Activated naive CD4-positive, alpha-beta T cell treated with anti-CD3 and anti-CD28 coated beads, Interleukin-2, amount 50 U/mL, for 72 hours (primary cell): ENCODE data around the gene WDR64. TPM values are rescaled to one million over a fixed set of nuclear protein-coding genes. Genes with fewer than 3 reads are reported as not detected.
"Not testable (repeated sequence)": the region's sequence is repeated elsewhere in the genome, so short reads cannot be mapped to it uniquely, and the experiment has no call there.

Experiments
- ATAC-seq, 2 donors: fragments of 150-1000 bp; cut with Tn5 transposase; 2 replicates each; pipeline ENCODE4 v1.10.0; 2021; ENCODE audit warnings: mild to moderate bottlenecking in 2 of 2, moderate library complexity in 2 of 2
- DNase-seq, 2 donors: peaks; one replicate each; pipeline ENCODE4 v3.0.0; 2021 to 2022; ENCODE audit warnings: low spot score in 2 of 2
- H3K27ac Mint-ChIP-seq, 2 donors: one replicate each; pipeline ENCODE4 v1.8.0; 2022; ENCODE audit warnings: mild to moderate bottlenecking in 2 of 2, mixed read lengths in 2 of 2
- H3K36me3 Mint-ChIP-seq, 2 donors: one replicate each; pipeline ENCODE4 v1.8.0; 2022; ENCODE audit warnings: mixed read lengths in 2 of 2
- H3K9me3 Mint-ChIP-seq, 2 donors: one replicate each; pipeline ENCODE4 v1.8.0; 2022; ENCODE audit warnings: mixed read lengths in 2 of 2
- total RNA-seq, 2 donors: library from RNA; stranded (reverse); gene quantifications; one replicate each; pipeline ENCODE4 v1.2.3, GENCODE V29; 2022

Gene WDR64
- total RNA-seq, 2 donors from 2014 or later = not detected

DNA sequence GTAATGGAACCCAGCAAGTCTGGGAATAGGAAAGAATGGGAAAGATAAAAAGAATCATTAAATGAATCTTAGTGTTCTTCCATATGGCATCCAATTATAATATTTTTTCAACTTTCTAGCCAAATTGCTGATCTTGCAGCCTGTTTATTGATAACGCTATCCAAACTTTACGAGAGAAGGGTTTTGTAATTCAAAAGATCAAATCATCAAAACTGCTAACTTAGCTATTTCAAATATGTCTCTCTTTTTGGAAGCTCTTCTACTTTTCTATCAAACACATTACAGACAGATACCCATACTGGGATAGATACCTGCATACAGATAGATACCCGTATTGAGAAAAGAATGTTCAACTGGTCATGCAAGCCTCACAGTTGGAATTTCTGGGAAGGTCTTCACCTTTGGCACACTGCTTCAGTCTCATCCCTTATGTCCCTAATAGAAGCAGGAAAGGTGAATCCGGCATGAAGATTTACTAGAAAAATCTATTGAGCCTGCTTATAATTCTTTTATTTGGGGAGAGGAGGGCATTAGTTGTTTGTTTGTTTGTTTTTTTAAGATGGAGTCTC is 120.9 kb downstream of the WDR64 start:
- ATAC-seq (no peak), DNase-seq (no peak)
- Mint-ChIP-seq H3K27ac (no peak overlapping the region), H3K36me3 (no peaks in the 10 kb centered on the region), H3K9me3 (no peaks in the 10 kb centered on the region)

DNA sequence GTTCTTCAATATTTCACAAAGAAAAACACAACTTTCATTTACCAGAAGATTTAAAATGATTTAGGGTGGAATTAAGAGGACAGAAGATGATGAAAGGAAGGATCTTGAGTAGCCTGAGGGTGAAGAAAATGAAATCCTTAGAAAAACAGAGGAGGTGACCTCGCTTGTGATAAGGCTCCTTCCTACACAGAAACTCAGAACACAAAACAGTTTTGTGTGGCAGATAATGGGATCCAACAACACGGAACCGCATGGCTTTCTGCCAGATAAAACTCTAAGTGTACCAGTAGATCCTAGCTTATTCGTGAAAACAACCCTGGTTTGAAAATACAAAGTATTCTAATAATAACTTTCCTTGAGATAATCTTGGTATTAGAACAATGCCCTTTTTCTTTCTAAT is 121.9 kb downstream of the WDR64 start:
- H3K36me3 Mint-ChIP-seq = no peaks in the 10 kb centered on the region
- ATAC-seq (no peak), DNase-seq (no peak)
- no peak overlapping the region for H3K27ac Mint-ChIP-seq
- no peaks in the 10 kb centered on the region for H3K9me3 Mint-ChIP-seq

DNA sequence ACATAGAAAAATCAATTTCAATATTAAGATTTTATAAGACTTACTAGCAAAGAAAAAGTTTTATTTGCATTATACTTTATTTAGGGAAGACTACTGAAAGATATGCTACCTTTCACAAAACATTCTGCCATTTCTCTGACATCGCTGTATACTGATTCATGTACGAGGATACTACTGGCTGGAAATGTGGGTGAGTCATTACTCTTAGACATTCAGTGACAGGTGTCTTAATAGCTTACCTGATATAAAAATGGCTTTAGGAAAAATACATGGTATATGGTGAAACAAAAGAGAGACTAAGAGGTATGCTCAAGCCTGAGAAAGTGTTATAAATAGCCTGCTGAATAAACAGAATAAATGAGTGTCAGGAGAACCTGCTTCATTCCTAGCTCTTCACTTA is 122.9 kb downstream of the WDR64 start:
- ATAC-seq (no peak), DNase-seq (no peak)
- Mint-ChIP-seq H3K9me3 (no peaks in the 10 kb centered on the region), H3K27ac (no peak overlapping the region), H3K36me3 (no peaks in the 10 kb centered on the region)

DNA sequence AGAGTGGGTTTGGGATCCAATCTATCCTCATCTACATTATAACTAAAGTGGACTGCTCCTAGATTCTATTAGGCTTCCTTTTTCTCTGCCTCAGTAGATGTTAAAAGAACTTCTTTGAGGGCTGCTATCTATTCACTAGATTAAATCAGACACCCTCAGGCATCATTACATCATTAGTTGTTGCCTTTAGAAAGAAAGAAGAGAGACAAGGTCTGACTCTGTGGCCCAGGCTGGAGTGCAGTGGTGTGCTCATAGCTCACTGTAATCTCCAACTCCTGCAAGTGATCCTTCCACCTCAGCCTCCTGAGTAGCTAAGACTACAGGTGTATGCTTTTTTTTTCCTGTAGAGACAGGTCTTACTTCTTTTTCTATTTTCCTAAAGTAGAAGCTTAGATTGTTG is 124.8 kb downstream of the WDR64 start:
- no peaks in the 10 kb centered on the region for H3K36me3 Mint-ChIP-seq
- H3K27ac Mint-ChIP-seq = no peak overlapping the region
- H3K9me3 Mint-ChIP-seq = no peaks in the 10 kb centered on the region
- DNase-seq (no peak), ATAC-seq (no peak)

DNA sequence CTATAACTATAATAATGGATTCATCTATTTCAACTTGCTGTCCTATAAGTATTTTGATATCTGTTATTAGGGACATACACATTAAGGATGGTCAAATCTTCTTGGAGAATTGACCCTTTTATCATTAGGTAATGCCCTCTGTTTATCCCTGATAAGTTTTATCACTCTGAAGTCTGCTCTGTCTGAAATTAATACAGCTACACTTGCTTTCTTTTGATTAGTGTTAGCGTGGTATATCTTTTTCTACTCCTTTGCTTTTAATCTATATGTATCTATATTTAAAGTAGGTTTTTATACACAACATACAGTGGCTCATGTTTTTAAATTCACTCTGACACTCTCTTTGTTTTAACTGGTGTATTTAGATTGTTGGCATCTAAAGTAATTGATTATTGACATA is 126.0 kb downstream of the WDR64 start:
- no peak for ATAC-seq
- no peaks in the 10 kb centered on the region for H3K9me3 Mint-ChIP-seq
- H3K27ac Mint-ChIP-seq = no peak overlapping the region
- no peaks in the 10 kb centered on the region for H3K36me3 Mint-ChIP-seq
- DNase-seq = no peak

DNA sequence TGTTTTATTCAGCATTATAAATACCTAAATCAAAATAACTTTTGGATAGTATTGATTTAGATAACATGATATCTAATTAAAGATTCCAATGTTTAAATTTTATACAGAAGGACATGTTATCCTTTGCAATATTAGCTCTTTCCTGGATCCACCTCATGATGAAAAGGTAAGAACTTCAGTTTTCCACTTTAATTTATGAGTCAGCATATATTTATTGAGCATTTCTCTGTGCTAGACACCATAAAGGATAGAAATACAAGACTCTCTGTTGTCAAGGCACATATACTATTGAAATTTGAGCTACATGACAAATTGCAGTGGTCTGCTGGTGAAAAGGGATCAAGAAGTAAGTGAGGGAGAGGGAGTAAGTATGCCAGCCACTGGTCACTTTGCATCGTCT is 127.8 kb downstream of the WDR64 start:
- DNase-seq = no peak
- Mint-ChIP-seq H3K27ac (no peak overlapping the region), H3K36me3 (no peaks in the 10 kb centered on the region), H3K9me3 (no peaks in the 10 kb centered on the region)
- no peak for ATAC-seq

DNA sequence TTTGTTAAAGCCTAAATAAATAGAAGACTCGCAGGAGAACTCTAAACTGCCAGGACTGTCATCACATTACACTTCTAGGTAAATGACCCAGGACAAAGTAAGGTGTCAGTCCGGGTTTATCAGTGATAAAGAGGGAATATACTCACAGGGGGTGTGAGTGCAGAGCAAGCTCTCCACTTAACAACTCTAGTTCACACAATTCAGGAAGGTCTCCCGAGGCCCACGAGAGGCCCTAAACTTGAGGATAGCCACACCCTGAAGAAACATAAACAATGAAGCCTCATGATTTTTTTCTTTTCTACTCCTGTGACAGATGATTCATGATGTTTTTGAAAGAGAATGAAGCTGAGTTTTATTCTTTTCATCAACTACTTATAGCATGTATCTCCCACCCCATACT is 130.3 kb downstream of the WDR64 start:
- DNase-seq (no peak), ATAC-seq (no peak)
- H3K27ac Mint-ChIP-seq = no peak overlapping the region
- no peaks in the 10 kb centered on the region for H3K36me3 Mint-ChIP-seq
- H3K9me3 Mint-ChIP-seq = no peaks in the 10 kb centered on the region

DNA sequence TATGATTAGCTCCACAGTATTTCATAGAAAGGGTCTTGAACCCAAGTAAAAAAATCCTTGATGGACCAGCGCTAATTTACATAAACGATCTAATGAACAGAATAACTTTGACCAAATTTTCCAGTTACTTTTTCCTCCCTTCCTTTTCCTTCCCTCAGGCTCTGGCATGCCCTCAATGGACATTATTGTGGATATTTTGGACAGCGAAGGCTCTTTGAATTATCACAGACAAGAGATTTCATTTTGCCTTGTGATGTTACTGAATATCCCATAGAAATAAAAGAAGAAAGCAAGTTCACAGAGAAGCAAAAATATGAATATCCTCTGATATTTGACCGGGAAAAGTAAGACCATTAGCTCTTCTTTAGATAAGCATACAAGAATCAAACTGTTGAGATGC is 135.6 kb downstream of the WDR64 start:
- Mint-ChIP-seq H3K9me3 (peaks cover 0 to 6% of the 10 kb centered on the region in 2 donors), H3K27ac (no peak overlapping the region), H3K36me3 (no peaks in the 10 kb centered on the region)
- no peak for DNase-seq
- no peak for ATAC-seq

DNA sequence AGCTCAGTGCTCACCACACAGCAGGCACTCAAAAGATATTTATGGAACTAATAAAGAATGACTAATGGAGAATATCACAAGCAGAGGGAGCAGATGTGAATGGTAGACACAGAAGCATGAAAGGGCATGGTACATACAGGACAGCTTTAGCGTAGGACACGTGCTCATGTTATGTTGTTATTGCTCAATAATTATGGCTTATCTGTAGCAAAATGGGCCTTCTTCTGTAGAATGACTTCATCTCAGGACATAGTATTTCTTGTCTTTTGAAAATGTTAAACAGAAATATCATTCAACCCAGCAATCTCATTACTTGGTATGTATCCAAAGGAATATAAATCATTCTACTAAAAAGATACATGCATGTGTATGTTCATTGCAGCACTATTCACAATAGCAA is 137.0 kb downstream of the WDR64 start:
- Mint-ChIP-seq H3K36me3 (no peaks in the 10 kb centered on the region), H3K9me3 (peaks cover 0 to 6% of the 10 kb centered on the region in 2 donors), H3K27ac (no peak overlapping the region)
- DNase-seq (no peak), ATAC-seq (no peak)

DNA sequence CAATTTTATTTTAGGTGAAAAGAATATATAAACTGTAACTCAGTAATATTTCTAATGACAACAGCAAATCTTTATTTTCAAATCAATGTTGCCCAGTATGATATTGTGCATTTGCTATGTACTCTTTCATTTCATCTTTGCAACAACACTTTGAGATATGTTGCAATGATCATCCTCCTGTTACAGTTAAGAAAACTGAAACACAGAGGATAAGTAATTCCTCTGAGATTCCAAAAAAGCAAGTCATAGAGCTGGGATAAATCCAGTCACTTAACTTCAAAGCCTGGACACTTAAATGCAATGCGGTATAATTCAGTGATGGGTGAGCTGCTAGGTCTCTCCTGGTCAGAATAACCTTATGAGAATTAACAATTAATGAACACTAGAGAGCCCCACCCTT is 147.3 kb downstream of the WDR64 start:
- no peak for DNase-seq
- ATAC-seq = no peak
- Mint-ChIP-seq H3K27ac (no peak overlapping the region), H3K9me3 (no peaks in the 10 kb centered on the region), H3K36me3 (no peaks in the 10 kb centered on the region)

DNA sequence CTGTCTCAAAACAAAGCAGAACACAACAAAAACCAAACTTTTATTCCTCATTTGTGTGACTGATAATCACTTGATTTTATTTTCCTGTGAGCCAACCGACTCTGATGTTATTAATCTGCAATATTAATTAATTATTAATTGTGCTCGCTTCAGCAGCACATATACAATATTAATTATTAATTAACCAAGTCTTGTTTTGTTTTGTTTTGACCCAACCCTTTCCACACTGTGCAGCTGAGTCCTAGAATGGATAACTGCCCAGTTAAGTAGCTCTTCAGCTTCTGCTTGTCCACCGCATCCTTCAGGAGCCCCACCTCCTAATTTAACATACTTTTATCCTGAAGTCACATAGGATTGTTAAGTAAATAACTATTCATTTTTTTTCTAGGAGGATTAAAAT is 148.6 kb downstream of the WDR64 start:
- Mint-ChIP-seq H3K9me3 (no peaks in the 10 kb centered on the region), H3K36me3 (no peaks in the 10 kb centered on the region)
- ATAC-seq = no peak

DNA sequence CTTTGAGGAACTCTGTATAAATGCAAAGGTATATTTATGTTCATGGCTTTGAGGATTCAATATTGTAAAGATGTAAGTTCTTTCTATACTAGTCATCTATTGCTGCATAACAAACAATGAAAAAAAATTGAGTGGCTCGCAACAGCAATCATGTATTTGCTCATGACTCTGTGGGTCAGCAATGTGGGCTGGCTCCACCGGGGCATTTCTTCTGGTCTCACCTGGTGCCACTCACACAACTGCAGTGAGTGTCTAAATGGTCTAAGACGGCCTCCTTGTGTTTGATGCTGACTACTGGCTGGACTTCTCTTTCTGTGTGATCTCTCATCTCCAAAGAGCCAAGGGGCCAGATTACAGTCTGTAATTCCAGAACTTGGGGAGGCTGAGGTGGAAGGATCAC is 150.8 kb downstream of the WDR64 start:
- DNase-seq = no peak
- Mint-ChIP-seq H3K9me3 (no peaks in the 10 kb centered on the region), H3K27ac (no peak overlapping the region), H3K36me3 (no peaks in the 10 kb centered on the region)
- ATAC-seq = no peak

More for the DNA sequence above, 148.6 kb downstream of the WDR64 start:
- no peak overlapping the region for H3K27ac Mint-ChIP-seq
- no peak for DNase-seq

DNA sequence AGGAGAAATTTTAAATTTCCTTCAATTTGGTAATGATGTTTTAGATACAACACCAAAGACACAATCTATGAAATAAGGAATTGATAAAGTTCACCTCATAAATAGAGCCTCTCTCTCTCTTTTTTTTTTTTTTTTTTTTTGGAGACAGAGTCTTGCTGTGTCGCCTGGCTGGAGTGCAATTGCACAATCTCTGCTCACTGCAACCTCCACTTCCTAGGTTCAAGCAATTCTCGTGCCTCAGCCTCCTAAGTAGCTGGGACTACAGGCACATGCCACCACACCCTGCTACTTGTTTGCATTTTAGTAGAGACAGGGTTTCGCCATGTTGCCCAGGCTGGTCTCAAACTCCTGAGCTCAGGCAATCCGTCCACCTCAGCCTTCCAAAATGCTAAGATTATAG is 152.6 kb downstream of the WDR64 start:
- not testable (repeated sequence) for H3K9me3 Mint-ChIP-seq, H3K27ac Mint-ChIP-seq, DNase-seq, H3K36me3 Mint-ChIP-seq, ATAC-seq

DNA sequence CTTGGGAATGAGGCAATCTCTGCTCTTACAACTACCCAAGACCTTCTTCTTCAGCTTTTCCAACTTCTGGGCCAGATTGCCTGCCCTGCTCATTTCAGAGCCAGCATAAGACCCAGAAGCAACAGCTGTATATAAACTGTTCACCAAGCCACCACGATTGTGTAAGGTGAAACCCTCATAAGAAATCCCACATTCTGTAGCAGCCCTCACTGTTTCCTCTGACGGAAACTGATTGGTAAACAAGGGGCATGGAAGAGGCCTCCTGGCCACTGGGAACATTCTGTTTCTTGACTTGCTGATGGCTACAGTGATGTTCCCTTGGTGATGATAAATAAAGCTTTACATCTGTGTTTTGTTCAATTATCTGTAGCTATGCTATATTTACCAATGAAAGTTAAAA is 156.2 kb downstream of the WDR64 start:
- Mint-ChIP-seq H3K27ac (no peak overlapping the region), H3K36me3 (no peaks in the 10 kb centered on the region), H3K9me3 (no peaks in the 10 kb centered on the region)
- no peak for DNase-seq
- no peak for ATAC-seq

DNA sequence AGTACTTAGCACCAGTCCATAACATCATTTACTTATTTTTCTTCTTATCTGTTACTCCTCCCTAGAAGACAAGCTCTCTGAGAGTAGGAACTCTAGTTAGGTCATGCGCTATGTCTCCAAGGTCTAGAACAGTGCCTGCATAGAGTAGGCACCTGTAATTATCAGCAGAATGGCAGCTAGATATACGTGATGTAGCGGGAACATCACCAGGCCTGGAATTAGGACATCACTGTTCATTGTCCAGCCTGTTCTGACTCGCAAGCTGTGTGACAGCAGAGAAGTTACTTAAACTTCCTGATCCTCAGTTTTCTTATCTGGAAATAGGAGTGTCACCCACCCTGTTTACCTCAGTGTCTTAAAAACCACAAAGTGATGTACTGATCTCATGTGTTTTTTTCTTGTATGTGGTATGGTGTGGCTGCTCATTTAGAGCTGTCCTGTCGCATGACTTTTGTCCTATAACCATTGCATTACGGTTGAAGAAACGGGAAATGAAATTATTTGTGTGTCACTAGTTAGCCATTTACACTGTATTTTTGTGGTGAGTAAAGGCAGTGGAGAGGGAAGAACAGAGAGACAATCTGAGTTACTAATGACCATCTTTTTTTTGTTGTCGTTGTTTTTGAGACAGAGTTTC is 158.8 kb downstream of the WDR64 start:
- Mint-ChIP-seq H3K36me3 (no peaks in the 10 kb centered on the region), H3K9me3 (no peaks in the 10 kb centered on the region), H3K27ac (no peak overlapping the region)
- no peak for DNase-seq
- no peak for ATAC-seq

DNA sequence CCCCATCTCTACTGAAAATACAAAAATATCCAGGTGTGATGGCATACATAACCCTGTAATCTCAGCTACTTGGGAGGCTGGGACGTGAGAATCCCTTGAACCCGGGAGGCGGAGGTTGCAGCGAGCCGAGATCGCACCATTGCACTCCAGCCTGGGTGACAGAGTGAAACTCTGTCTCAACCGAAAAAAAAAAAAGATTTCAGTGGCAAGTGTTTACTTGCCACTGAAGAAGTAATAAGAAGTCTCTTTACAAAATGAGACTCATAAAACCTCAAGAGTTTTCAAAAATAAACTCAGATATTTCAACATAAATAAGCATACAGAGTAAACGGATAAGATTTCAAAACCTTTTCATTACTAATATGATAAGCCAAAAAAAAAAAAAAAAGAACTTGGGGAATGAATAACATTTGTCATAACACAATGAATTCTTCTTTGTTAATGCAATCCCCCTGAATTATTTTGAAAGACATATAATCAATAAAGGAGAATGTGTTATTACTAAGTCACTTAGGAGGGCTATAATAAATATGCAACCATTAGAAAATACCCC is 161.8 kb downstream of the WDR64 start:
- no peak for ATAC-seq
- Mint-ChIP-seq H3K27ac (no peak overlapping the region), H3K9me3 (no peaks in the 10 kb centered on the region), H3K36me3 (no peaks in the 10 kb centered on the region)
- no peak for DNase-seq

DNA sequence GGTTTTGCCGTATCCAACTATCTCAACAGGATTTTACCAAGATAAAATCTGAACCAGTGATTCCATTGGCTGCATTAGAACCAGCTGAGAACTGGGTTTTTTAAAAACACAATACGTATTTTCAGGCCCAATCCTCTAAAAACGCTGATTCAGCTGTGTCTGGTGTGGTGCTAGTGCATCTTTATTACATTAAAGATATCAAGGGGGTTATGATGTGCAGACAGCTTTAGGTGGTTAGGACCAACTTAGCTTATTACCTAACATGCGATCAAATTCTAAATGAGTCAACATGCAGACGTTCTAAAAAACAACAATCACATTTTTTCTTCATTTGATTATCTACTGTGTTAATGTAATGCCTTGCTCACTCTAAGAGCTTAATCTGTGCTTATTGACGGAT is 163.9 kb downstream of the WDR64 start:
- Mint-ChIP-seq H3K27ac (no peak overlapping the region), H3K36me3 (no peaks in the 10 kb centered on the region), H3K9me3 (no peaks in the 10 kb centered on the region)
- ATAC-seq (no peak), DNase-seq (no peak)

DNA sequence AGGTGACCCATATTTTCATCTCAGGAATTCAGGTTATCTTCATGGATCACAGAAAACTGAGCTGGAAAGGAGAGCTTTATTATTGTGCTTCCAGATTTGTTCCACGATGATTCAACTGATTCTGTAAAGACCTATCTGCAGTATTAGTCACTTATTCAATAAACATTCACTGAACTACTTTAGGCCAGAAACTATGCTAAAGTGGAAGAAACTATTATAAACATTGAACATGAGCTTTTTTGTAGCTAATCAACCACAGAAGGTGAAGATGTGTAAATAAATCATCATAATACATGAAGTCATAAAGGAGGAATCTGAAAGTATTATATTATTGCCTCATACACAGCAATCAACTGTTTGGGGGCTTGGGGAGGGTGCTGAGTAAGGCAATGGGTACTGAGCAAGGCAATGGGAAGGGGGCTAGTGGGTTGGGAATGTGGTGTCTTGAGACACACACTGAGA is 165.3 kb downstream of the WDR64 start:
- H3K36me3 Mint-ChIP-seq = no peaks in the 10 kb centered on the region
- no peak overlapping the region for H3K27ac Mint-ChIP-seq
- ATAC-seq = no peak
- no peak for DNase-seq
- H3K9me3 Mint-ChIP-seq = no peaks in the 10 kb centered on the region
